Measurements from ENCODE around the gene SUSD6. TPM values are rescaled to one million over a fixed set of nuclear protein-coding genes. Genes with fewer than 3 reads are reported as not detected.

The SUSD6 gene
- polyA plus RNA-seq, 1 of the 3 experiments (the other 2 are of a cell fraction) = 8.5 TPM

DNA sequence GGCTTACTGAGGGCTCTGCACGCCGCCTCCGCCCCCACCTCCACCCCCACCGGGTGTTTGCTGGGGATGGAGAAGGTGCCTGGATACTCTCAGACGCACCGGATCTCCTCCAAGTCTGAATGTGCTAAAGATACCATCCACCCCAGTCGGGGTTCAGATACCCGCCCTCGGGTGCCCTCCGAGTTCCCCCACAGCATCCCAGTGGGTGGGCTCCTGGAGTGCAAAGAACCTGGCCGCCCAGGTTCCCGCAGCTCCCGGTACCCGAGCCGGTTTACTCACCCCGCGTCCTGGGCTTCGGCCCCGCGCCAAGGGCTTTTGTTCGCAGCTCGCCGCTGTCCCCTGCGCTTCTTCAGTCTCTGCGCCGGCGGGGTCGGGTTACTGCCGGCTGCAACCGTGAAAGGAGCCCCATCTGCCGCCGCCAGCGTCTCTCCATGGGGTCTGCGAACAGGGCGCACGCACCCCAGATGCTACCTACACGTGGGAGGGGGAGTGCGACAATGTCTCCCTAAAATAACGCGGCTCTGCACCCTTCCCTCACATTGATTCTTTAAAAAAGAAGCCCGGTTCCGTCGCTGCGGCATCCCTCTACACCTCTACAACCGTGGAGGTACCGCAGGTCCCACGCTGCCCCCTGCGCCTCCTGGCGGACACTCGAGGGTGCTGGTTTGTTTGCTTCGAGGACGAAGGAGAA is 37.0 kb upstream of the SUSD6 start, which contains the start of gene CCDC177:
Gene CCDC177, minus strand, starts transcription at position 609 of the 691 bp plus-strand sequence. CDS start 1,249 bp downstream, outside the sequence.
- Histone ChIP-seq H2AFZ (ENCODE audit: low read depth) (peak within 1 kb of the TSS; percentile 78), H3K9me3 (no peaks in the 10 kb centered on the region), H3F3A (replicated peaks; ENCODE audit: insufficient read depth) (no peaks in the 10 kb centered on the region), H3K4me2 (peak within 1 kb of the TSS; percentile 90), H3K27ac (ENCODE audit: low read depth in 2 of 2, low read length in 1 of 2) (no peak within 1 kb of the TSS), H3K9me2 (no peaks in the 10 kb centered on the region), H3K79me2 (ENCODE audit: insufficient read depth) (no peaks in the 10 kb centered on the region), H3K9ac (no peak within 1 kb of the TSS), H4K20me1 (ENCODE audit: insufficient read depth) (no peaks in the 10 kb centered on the region), H3K4me1 (ENCODE audit: control insufficient read depth in 1 of 2, insufficient read depth in 2 of 2, low read depth in 1 of 2, low read length in 1 of 2) (peaks cover 0 to 2% of the 10 kb centered on the region in 2 experiments; a peak in 1 of 4 replicates), H3K36me3 (replicated peaks in 1 of 2; ENCODE audit: control insufficient read depth in 1 of 2, insufficient read depth in 2 of 2, low read length in 1 of 2) (no peaks in the 10 kb centered on the region), H3K27me3 (ENCODE audit: insufficient read depth) (peaks cover 16% of the 10 kb centered on the region; the same call in 1 of the 2 replicates), H3K4me3 (ENCODE audit: low read depth in 2 of 2, low read length in 1 of 2) (peak within 1 kb of the TSS; percentile 43 to 58)
- TF ChIP-seq, protein P1, sequence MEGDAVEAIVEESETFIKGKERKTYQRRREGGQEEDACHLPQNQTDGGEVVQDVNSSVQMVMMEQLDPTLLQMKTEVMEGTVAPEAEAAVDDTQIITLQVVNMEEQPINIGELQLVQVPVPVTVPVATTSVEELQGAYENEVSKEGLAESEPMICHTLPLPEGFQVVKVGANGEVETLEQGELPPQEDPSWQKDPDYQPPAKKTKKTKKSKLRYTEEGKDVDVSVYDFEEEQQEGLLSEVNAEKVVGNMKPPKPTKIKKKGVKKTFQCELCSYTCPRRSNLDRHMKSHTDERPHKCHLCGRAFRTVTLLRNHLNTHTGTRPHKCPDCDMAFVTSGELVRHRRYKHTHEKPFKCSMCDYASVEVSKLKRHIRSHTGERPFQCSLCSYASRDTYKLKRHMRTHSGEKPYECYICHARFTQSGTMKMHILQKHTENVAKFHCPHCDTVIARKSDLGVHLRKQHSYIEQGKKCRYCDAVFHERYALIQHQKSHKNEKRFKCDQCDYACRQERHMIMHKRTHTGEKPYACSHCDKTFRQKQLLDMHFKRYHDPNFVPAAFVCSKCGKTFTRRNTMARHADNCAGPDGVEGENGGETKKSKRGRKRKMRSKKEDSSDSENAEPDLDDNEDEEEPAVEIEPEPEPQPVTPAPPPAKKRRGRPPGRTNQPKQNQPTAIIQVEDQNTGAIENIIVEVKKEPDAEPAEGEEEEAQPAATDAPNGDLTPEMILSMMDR (IDR thresholded peaks at IDR 0.05) = peak; percentile 94
- peak; percentile 93 for TF ChIP-seq SMC3 (IDR thresholded peaks at IDR 0.05; ENCODE audit: low read depth, low read length)
- peak; percentile 78 for TF ChIP-seq RAD21 (IDR thresholded peaks at IDR 0.05; ENCODE audit: low read length)
- TF ChIP-seq, protein P2, sequence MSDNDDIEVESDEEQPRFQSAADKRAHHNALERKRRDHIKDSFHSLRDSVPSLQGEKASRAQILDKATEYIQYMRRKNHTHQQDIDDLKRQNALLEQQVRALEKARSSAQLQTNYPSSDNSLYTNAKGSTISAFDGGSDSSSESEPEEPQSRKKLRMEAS (IDR thresholded peaks at IDR 0.05; ENCODE audit: low read depth) = no peak
- CTCF ChIA-PET = interaction anchor here (0.6 to 12.6 kb wide), 44 partner anchors 10 to 1214 kb away, joined by 3 to 368 read pairs (median 4); partner anchors contain the start of gene SUSD6
- POLR2A ChIA-PET = interaction anchor here (1.6 kb wide), 1 partner anchor 26 kb away, joined by 3 read pairs; no protein-coding TSS in a partner anchor
- peak; percentile 88 for DNase-seq
- whole genome bisulfite sequencing (ENCODE audit: low lambda C conversion rate) = 2% methylated on average over 35 of the region's 52 CpGs

DNA sequence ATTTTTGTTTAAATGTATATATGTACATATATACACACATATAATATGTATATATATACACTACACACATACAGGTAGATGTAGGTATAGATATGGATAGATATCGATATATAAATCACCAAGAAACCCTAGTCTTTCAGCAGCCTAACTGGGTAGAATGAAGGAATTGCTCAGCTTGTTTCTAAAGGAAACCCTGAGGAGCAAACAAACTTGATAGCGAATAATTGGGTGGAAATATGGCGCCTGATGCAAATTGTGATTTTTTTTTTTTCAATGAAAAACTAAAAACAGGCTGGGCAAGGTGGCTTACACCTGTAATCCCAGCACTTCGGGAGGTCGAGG is 36.5 kb upstream of the SUSD6 start:
- H3K36me3 ChIP-seq (replicated peaks in 1 of 2; ENCODE audit: control insufficient read depth in 1 of 2, insufficient read depth in 2 of 2, low read length in 1 of 2) = no peaks in the 10 kb centered on the region
- H2AFZ ChIP-seq (ENCODE audit: low read depth) = peak overlapping the region; percentile 78; the same call in 1 of the 2 replicates
- no peak for TF ChIP-seq ELF1 (IDR thresholded peaks at IDR 0.05)
- TF ChIP-seq TCF12 (IDR thresholded peaks at IDR 0.05) = no peak
- TF ChIP-seq RFX5 (IDR thresholded peaks at IDR 0.05; ENCODE audit: low read length) = no peak
- no peak for TF ChIP-seq NFIC (IDR thresholded peaks at IDR 0.05; ENCODE audit: borderline replicate concordance)
- no peak for TF ChIP-seq FOSL2 (IDR thresholded peaks at IDR 0.05; ENCODE audit: borderline replicate concordance, low read depth)
- TF ChIP-seq, protein P2 (IDR thresholded peaks at IDR 0.05; ENCODE audit: low read depth) = no peak
- no peak for TF ChIP-seq FOXJ3 (CRISPR knock-in tag; IDR thresholded peaks at IDR 0.05)
- TF ChIP-seq JUND (IDR thresholded peaks at IDR 0.05) = no peak
- TF ChIP-seq SIN3A (IDR thresholded peaks at IDR 0.05; ENCODE audit: borderline replicate concordance, low read depth, low read length) = no peak
- no peak for TF ChIP-seq TEAD4 (IDR thresholded peaks at IDR 0.05; ENCODE audit: borderline replicate concordance, insufficient read depth)
- no peak for TF ChIP-seq EZH2phosphoT487 (IDR thresholded peaks at IDR 0.05; ENCODE audit: borderline replicate concordance, low read depth)
- no peak for TF ChIP-seq TAF1 (IDR thresholded peaks at IDR 0.05; ENCODE audit: borderline replicate concordance, low read depth, low read length)
- no peak for TF ChIP-seq RAD21 (IDR thresholded peaks at IDR 0.05; ENCODE audit: low read length)
- TF ChIP-seq, protein P3, sequence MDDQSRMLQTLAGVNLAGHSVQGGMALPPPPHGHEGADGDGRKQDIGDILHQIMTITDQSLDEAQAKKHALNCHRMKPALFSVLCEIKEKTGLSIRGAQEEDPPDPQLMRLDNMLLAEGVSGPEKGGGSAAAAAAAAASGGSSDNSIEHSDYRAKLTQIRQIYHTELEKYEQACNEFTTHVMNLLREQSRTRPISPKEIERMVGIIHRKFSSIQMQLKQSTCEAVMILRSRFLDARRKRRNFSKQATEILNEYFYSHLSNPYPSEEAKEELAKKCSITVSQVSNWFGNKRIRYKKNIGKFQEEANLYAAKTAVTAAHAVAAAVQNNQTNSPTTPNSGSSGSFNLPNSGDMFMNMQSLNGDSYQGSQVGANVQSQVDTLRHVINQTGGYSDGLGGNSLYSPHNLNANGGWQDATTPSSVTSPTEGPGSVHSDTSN (IDR thresholded peaks at IDR 0.05) = no peak
- TF ChIP-seq CHD2 (IDR thresholded peaks at IDR 0.05; ENCODE audit: low read length, partially characterized antibody) = no peak
- TF ChIP-seq, protein P4, sequence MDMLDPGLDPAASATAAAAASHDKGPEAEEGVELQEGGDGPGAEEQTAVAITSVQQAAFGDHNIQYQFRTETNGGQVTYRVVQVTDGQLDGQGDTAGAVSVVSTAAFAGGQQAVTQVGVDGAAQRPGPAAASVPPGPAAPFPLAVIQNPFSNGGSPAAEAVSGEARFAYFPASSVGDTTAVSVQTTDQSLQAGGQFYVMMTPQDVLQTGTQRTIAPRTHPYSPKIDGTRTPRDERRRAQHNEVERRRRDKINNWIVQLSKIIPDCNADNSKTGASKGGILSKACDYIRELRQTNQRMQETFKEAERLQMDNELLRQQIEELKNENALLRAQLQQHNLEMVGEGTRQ (IDR thresholded peaks at IDR 0.05; ENCODE audit: borderline replicate concordance, low read depth, low read length) = no peak
- H4K20me1 ChIP-seq (ENCODE audit: insufficient read depth) = no peaks in the 10 kb centered on the region
- no peaks in the 10 kb centered on the region for H3F3A ChIP-seq (replicated peaks; ENCODE audit: insufficient read depth)
- no peaks in the 10 kb centered on the region for H3K79me2 ChIP-seq (ENCODE audit: insufficient read depth)
- no peak for DNase-seq
- 36% methylated on average over 5 of the region's 5 CpGs for WGBS (ENCODE audit: low lambda C conversion rate)
- H3K4me1 ChIP-seq (ENCODE audit: control insufficient read depth in 1 of 2, insufficient read depth in 2 of 2, low read depth in 1 of 2, low read length in 1 of 2) = peaks cover 0 to 2% of the 10 kb centered on the region in 2 experiments; a peak in 1 of 4 replicates
- no peaks in the 10 kb centered on the region for H3K9me2 ChIP-seq
- H3K4me2 ChIP-seq = peak overlapping the region; percentile 90
- no peak overlapping the region for H3K27ac ChIP-seq (ENCODE audit: low read depth in 2 of 2, low read length in 1 of 2)
- H3K9ac ChIP-seq = no peak overlapping the region
- POLR2A ChIA-PET = interaction anchor here (1.6 kb wide), 1 partner anchor 27 kb away, joined by 3 read pairs; no protein-coding TSS in a partner anchor
- peaks cover 16% of the 10 kb centered on the region; the same call in 1 of the 2 replicates for H3K27me3 ChIP-seq (ENCODE audit: insufficient read depth)
- no peaks in the 10 kb centered on the region for H3K9me3 ChIP-seq
- CTCF ChIA-PET = interaction anchor here (0.6 to 12.6 kb wide), 39 partner anchors 10 to 1215 kb away, joined by 3 to 368 read pairs (median 4); partner anchors contain the start of gene SUSD6
- H3K4me3 ChIP-seq (ENCODE audit: low read depth in 2 of 2, low read length in 1 of 2) = peak overlapping the region; percentile 43 to 58; a peak in 1 of 4 replicates
